Ascending aorta (tissue), 2 donors: ENCODE results near the gene TMEM9. TPM values are rescaled to one million over a fixed set of nuclear protein-coding genes. Genes with fewer than 3 reads are reported as not detected.
A peak's percentile ranks its signal among the peaks of the same experiment; 100 is the strongest.

Experiments
- DNase-seq, 2 donors: peaks; one replicate each; pipeline ENCODE4 v3.0.0-alpha.2; 2019; ENCODE audit warnings: low spot score in 2 of 2
- H3K27ac ChIP-seq, 2 donors: fragments of 200-600 bp; sonication (generic); one replicate each; pipeline ENCODE4 v1.5.1; 2016 to 2017; ENCODE audit warnings: mild to moderate bottlenecking in 1 of 2
- H3K27me3 ChIP-seq: fragments of 200-600 bp; sonication (generic); one replicate; pipeline ENCODE4 v1.5.1; 2017
- H3K36me3 ChIP-seq, 2 donors: fragments of 200-600 bp; sonication (generic); one replicate each; pipeline ENCODE4 v1.5.1; 2016
- H3K4me1 ChIP-seq, 2 donors: fragments of 200-600 bp; sonication (generic); one replicate each; pipeline ENCODE4 v1.5.1; 2016 to 2017; ENCODE audit warnings: mild to moderate bottlenecking in 1 of 2
- H3K4me3 ChIP-seq, 2 donors: fragments of 200-600 bp; sonication (generic); one replicate each; pipeline ENCODE4 v1.5.1; 2016 to 2017; ENCODE audit warnings: mild to moderate bottlenecking in 1 of 2
- H3K9me3 ChIP-seq, 2 donors: fragments of 200-600 bp; sonication (generic); one replicate each; pipeline ENCODE4 v1.5.1; 2016
- intact Hi-C: fragments of 100-400 bp; cut with DNase I; formaldehyde crosslinking; loops from one replicate; pipeline ENCODE4 v1.15.1; 2023
- total RNA-seq: library from RNA; depleted of rRNA; stranded (reverse); fragments of >200 nt; gene quantifications from one replicate; pipeline ENCODE4 v1.1.0, GENCODE V29; 2016
- TF ChIP-seq, protein P1 (sequence below), 3 experiments: fragments of 200-600 bp in 2 of 3; fragments of 450-650 bp in 1 of 3; sonication (generic) in 2 of 3; IDR thresholded peaks; one replicate each; pipeline ENCODE4 v1.5.1; 2016 to 2019; ENCODE audit warnings: antibody characterized with exemption in 3 of 3, mild to moderate bottlenecking in 1 of 3, moderate library complexity in 1 of 3

Gene TMEM9
- total RNA-seq, 1 donor from 2014 or later = 45.8 TPM

DNA sequence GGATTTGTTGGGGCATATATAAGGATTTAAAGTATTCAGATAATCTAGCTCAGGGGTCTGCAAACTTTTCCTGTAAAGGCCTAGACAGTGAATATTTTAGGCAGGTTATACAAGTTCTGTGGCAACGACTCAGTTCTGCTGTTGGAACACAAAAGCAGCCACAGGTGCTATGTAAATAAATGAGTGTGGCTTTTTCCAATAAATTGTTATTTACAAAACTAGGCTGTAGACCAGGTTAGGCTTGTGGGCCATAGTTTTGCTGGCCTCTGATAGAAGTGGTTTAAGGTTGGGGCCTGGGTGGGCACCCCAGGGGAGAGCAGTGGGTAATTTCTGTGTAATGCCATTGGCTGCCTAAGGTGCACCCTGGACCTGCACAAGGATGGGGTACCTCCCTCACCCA, 19.5 kb upstream of the TMEM9 start:
- H3K4me3 ChIP-seq = no peak overlapping the region
- no peaks in the 10 kb centered on the region for H3K9me3 ChIP-seq
- H3K36me3 ChIP-seq = no peaks in the 10 kb centered on the region
- DNase-seq = no peak
- intact Hi-C loops = loop anchor here (5.0 kb wide), 1 partner anchor 36 kb away; no protein-coding TSS in a partner anchor
- peaks cover 0 to 2% of the 10 kb centered on the region in 2 donors for H3K4me1 ChIP-seq
- no peaks in the 10 kb centered on the region for H3K27me3 ChIP-seq
- TF ChIP-seq, protein P1, sequence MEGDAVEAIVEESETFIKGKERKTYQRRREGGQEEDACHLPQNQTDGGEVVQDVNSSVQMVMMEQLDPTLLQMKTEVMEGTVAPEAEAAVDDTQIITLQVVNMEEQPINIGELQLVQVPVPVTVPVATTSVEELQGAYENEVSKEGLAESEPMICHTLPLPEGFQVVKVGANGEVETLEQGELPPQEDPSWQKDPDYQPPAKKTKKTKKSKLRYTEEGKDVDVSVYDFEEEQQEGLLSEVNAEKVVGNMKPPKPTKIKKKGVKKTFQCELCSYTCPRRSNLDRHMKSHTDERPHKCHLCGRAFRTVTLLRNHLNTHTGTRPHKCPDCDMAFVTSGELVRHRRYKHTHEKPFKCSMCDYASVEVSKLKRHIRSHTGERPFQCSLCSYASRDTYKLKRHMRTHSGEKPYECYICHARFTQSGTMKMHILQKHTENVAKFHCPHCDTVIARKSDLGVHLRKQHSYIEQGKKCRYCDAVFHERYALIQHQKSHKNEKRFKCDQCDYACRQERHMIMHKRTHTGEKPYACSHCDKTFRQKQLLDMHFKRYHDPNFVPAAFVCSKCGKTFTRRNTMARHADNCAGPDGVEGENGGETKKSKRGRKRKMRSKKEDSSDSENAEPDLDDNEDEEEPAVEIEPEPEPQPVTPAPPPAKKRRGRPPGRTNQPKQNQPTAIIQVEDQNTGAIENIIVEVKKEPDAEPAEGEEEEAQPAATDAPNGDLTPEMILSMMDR (IDR thresholded peaks at IDR 0.05) = no peak
- H3K27ac ChIP-seq = no peak overlapping the region

DNA sequence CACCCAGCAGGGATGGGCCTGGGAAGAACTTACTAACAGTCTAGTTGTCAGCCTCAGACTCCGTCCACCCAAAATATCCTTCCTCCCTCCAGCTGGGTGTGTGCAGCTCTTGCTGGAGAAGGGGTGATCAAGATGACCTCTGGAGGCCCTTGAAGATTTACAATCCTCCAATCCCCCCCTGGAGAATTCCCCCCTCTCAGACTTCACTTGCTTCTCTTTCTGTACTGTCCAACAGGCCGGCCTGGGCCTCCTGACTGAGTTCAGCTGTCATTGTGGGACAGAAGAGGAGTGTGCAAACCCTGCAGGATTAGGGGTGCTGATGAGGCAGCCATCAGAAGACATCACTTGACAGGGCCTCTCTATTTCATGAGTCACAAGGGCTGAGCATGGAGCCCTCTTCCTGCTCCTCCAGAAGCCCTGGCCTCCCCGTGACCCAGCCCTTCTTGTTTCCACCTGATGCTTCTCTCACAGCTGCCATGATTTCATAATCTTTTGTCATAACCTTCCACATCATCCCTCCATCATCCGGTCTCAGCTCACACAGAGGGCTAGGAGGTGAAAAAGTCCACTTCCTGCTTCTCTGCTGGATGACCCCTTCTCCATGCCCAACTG, 18.8 kb upstream of the TMEM9 start:
- H3K27ac ChIP-seq = no peak overlapping the region
- no peak for DNase-seq
- TF ChIP-seq, protein P1 (IDR thresholded peaks at IDR 0.05) = no peak
- H3K9me3 ChIP-seq = no peaks in the 10 kb centered on the region
- intact Hi-C loops = loop anchor here (5.0 kb wide), 1 partner anchor 36 kb away; no protein-coding TSS in a partner anchor
- peaks cover 0 to 2% of the 10 kb centered on the region in 2 donors for H3K4me1 ChIP-seq
- H3K27me3 ChIP-seq = no peaks in the 10 kb centered on the region
- no peaks in the 10 kb centered on the region for H3K36me3 ChIP-seq
- H3K4me3 ChIP-seq = no peak overlapping the region

DNA sequence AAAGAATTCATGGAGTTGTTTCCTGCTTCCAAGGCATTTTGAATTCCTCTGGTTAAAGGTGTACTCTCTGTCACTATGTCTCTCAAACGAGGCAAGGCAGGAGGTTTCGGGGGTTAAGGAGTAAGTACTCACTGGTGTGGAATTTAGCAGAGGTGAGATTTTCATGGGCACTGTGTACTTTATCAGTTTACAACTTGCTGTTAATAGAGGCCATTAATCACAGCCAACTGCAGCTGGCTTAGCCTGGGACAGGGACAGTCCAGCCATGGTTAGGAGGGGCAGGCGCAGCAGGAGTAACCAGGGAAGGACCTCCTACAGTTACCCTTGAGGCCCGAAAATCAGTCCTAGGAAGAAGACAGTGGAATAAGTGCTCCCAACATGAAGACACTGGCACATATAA, 18.1 kb upstream of the TMEM9 start:
- TF ChIP-seq, protein P1 (IDR thresholded peaks at IDR 0.05) = no peak
- H3K4me3 ChIP-seq = no peak overlapping the region
- H3K36me3 ChIP-seq = no peaks in the 10 kb centered on the region
- intact Hi-C loops = loop anchor here (5.0 kb wide), 1 partner anchor 35 kb away; no protein-coding TSS in a partner anchor
- peaks cover 0 to 2% of the 10 kb centered on the region in 2 donors for H3K4me1 ChIP-seq
- H3K9me3 ChIP-seq = no peaks in the 10 kb centered on the region
- H3K27me3 ChIP-seq = no peaks in the 10 kb centered on the region
- no peak for DNase-seq
- H3K27ac ChIP-seq = no peak overlapping the region

DNA sequence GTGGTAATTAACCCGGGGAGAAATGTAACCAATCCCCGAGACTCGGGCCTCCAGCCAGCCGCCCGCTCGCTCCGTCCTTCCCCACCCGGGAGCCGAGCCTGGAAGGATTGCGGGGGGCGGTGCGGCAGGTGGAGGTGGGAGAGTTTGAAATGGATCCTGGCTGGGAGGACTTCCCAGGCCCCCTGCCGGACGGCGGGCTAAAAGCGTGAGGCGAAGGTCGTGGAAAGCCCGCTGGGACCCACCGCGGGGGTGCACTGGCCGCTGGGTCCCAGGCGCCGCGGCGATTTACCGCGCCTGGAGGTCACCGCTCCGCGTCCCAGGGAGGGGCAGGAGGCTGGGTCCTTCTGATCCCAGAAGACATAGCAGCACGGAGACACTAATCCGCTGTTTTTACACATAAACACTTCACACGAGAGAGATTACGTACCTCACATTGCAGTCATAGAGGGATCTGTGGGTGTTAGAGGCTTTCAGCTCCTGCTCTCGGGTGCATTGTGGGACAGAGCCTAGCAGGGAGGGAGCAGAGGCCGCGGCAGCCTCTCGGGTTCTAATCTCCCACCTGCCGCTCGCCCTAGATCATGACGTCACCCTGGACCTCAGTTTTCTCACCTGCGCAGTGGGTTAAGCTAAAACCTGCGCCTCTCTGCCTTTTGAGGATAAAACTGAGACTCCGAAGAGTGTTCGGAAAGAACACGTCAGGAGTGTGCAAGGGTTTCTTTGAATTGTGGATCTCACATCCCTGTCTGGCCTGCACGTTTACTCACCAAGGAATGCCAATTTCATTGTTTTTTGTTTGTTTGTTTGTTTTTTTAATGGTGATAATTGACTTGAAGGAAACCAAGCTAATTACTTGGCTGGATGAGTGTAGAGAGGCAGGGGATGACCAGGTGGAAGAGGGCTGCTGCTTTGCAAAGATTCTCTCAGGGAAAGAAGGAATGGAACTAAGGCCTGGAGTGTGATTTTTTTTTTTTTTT, 17.1 kb upstream of the TMEM9 start:
- Histone ChIP-seq H3K27ac (peak overlapping the region; percentile 81 to 83), H3K36me3 (no peaks in the 10 kb centered on the region), H3K27me3 (no peaks in the 10 kb centered on the region), H3K4me3 (peak overlapping the region; percentile 79 to 89), H3K4me1 (peaks cover 0 to 2% of the 10 kb centered on the region in 2 donors), H3K9me3 (no peaks in the 10 kb centered on the region)
- TF ChIP-seq, protein P1 (IDR thresholded peaks at IDR 0.05) = peak; percentile 28 to 32 (median 32)
- intact Hi-C loops = loop anchor here (5.0 kb wide), 1 partner anchor 34 kb away; no protein-coding TSS in a partner anchor
- DNase-seq = peak in 1 of 2 donors; percentile 75

DNA sequence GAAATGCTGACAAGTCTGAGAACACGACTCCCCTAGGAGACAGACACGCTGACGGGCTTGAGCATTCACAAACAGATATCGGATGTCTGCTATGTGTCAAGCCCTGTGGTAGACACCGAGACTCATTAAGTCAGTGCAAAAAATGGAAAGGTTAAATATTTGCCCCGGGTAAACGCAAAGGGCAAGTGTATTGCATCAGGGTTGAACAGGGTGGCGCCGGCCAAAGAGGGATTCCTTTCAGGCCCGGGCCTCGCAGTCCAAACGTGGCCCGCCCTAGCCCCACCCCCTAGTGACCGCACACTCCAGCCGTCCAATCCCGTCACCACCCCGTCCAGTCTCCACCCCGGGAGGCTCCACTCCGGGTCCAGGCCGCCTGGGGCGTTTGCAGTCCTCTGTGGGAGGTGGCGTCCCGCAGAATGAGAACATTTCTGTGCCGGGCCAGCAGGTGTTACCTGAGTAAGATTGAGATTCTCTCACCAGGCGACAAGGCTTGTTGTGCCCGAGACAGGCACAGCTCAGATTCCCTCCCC, 16.3 kb upstream of the TMEM9 start:
- TF ChIP-seq, protein P1 (IDR thresholded peaks at IDR 0.05) = no peak
- no peaks in the 10 kb centered on the region for H3K9me3 ChIP-seq
- peak overlapping the region; percentile 79 to 89 for H3K4me3 ChIP-seq
- H3K27ac ChIP-seq = peak overlapping the region; percentile 81 to 83
- DNase-seq = peak; percentile 71 to 96
- no peaks in the 10 kb centered on the region for H3K27me3 ChIP-seq
- peaks cover 0 to 2% of the 10 kb centered on the region in 2 donors for H3K4me1 ChIP-seq
- H3K36me3 ChIP-seq = no peaks in the 10 kb centered on the region
- intact Hi-C loops = loop anchor here (1.0 to 5.0 kb wide), 2 partner anchors 16 to 33 kb away; partner anchors contain the start of gene TMEM9
